ENCODE measurements around the gene WNT7B.
A peak's percentile ranks its signal among the peaks of the same experiment; 100 is the strongest.

- TF ChIP-seq CTCF (conservative IDR thresholded peaks at IDR 0.05; ENCODE audit: low read depth in 2 of 2) (0 out of 4 replicates have a peak, but pooled peaks of 1 of the 2 experiments have one; percentile 9), POLR2AphosphoS5 (IDR thresholded peaks at IDR 0.05; ENCODE audit: low read depth) (no peak), EZH2 (IDR thresholded peaks at IDR 0.05; ENCODE audit: low read depth, unreplicated experiment) (peak; percentile 63), REST (IDR thresholded peaks at IDR 0.05; ENCODE audit: unreplicated experiment) (no peak)
These were observed 6.1 kb downstream of the WNT7B start for GRCh38 chr22:45970705-45971407.

Data from GM23338 (cell line).